Right forelimb (tissue), 1 donor: ENCODE measurements around the gene HOXD11.
A peak's percentile ranks its signal among the peaks of the same experiment; 100 is the strongest.

Experiments
- DNase-seq: peaks from one replicate; pipeline ENCODE4 v3.0.0-alpha.2; 2018

The HOXD11 gene

GRCh38 chr2:176122683-176123410, 15.8 kb downstream of the HOXD11 start, which contains the start of gene HOXD9:
Gene HOXD9 (plus strand): TSS chr2:176122719. CDS start chr2:176122769, 50 bp downstream.
- no peak for DNase-seq

DNA sequence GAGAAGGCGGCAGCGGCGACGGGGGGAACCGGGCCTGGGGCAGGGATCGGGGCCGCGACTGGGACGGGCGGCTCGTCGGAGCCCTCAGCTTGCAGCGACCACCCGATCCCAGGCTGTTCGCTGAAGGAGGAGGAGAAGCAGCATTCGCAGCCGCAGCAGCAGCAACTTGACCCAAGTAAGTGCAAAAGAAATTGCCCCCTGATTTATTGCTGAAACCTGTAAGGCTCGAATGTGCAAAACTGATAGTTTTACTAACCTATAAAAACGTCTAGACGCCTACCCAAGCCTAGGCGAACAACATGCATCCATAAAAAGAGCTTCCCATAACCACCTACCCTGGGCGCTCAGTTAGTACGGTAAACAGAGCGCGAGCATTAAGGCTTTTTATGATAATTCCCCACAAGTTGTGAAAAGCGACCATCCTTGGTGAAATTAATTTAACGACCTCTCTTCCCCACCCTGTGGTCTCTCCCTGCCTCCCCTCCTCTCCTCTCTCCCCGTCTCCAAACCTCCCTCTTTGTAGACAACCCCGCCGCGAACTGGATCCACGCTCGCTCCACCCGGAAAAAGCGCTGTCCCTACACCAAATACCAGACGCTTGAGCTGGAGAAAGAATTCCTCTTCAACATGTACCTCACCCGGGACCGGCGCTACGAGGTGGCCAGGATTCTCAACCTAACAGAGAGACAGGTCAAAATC, 16.5 kb downstream of the HOXD11 start:
- peak; percentile 77 for DNase-seq

- DNase-seq, result peak; percentile 65
Measured at GRCh38 chr2:176124110-176124946, 17.2 kb downstream of the HOXD11 start.

GRCh38 chr2:176124947-176125771, 18.1 kb downstream of the HOXD11 start:
- DNase-seq, result peak; percentile 58

- no peak for DNase-seq
Measured at GRCh38 chr2:176125772-176126054, 18.6 kb downstream of the HOXD11 start.

- DNase-seq, result peak; percentile 84
Measured at GRCh38 chr2:176126929-176127773, 20.1 kb downstream of the HOXD11 start.

DNA sequence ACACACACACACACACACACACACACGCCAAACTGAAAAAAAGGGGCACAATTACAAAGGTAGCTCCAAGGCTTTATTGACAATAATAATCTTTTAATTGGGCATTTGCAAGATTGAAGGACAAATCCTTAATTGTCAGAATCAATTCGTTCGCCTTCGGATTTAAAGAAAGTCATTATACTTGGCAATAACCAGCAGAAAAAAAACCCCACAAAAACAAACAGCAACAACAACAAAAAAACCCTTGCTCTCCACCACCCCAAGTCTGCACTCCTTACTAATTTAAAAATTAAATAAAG, 20.6 kb downstream of the HOXD11 start:
- DNase-seq, result no peak

- DNase-seq, result peak; percentile 79
Measured at GRCh38 chr2:176128172-176128981, 21.3 kb downstream of the HOXD11 start.

DNA sequence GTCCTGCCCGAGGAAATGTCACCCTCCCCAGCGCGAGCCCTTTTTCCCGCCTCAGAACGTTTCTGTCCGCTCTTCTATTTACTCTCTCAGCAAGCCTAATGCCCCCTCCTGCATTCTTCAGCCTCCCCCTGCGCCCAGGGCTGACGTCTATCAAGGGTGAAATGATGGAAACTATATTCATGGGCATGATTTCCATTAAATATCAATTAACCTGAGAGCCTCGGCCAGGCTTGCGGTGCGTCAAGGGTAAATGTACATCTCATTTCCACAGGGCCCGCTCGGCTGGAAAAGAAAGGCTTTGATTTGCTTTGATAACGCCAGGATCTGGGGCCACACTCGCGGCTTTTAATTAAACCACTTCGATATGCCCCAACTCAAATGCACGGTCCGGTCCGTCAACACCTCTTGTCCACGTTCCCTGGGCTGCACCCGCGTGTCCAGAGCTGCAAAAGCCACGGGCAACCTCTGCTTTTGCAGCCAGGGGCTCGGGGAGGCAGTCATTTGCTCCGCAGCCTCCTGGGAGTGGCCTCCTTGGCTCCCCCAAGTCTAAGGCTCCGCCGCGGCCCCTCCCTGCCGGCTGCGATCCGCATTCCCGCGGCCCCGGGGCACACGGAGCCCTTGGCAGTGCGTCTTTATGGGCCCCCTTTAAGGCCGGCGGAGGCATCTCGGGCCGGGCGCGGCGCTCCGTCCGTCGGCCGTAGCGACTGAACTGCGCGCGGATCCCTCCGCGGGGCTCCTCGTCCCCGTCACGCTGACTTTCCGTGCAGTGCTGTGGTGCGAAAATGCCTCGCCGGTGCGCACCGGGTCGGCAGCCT, 22.1 kb downstream of the HOXD11 start, which contains the start of gene HOXD8:
Gene HOXD8, plus strand, starts transcription at position 724 of the 815 bp plus-strand sequence. CDS start 662 bp downstream, outside the sequence.
- DNase-seq, result peak; percentile 90

GRCh38 chr2:176129813-176130146, 22.7 kb downstream of the HOXD11 start:
- no peak for DNase-seq

DNA sequence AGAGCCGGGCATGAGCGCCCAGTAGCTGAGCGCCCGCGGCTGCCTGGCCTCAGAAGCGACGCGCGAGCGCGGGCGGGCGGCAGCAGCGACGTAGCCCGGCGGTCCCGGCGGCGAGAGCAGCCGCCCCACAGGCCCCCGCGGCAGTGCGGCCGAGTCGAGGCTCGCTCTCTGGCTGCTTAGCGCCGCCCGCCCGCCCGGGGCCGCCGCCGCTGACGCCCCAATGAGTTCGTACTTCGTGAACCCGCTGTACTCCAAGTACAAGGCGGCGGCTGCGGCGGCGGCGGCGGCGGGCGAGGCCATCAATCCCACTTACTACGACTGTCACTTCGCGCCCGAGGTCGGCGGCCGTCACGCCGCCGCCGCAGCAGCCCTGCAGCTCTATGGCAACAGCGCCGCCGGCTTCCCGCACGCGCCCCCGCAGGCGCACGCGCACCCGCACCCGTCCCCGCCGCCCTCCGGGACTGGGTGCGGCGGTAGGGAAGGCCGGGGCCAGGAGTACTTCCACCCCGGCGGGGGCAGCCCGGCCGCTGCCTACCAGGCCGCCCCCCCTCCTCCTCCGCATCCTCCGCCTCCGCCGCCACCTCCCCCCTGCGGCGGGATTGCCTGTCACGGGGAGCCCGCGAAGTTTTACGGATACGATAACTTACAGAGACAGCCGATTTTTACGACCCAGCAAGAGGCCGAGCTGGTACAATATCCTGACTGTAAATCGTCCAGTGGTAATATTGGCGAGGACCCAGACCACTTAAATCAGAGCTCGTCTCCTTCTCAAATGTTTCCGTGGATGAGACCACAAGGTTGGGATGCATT, 23.3 kb downstream of the HOXD11 start:
- DNase-seq, result peak; percentile 85

DNA sequence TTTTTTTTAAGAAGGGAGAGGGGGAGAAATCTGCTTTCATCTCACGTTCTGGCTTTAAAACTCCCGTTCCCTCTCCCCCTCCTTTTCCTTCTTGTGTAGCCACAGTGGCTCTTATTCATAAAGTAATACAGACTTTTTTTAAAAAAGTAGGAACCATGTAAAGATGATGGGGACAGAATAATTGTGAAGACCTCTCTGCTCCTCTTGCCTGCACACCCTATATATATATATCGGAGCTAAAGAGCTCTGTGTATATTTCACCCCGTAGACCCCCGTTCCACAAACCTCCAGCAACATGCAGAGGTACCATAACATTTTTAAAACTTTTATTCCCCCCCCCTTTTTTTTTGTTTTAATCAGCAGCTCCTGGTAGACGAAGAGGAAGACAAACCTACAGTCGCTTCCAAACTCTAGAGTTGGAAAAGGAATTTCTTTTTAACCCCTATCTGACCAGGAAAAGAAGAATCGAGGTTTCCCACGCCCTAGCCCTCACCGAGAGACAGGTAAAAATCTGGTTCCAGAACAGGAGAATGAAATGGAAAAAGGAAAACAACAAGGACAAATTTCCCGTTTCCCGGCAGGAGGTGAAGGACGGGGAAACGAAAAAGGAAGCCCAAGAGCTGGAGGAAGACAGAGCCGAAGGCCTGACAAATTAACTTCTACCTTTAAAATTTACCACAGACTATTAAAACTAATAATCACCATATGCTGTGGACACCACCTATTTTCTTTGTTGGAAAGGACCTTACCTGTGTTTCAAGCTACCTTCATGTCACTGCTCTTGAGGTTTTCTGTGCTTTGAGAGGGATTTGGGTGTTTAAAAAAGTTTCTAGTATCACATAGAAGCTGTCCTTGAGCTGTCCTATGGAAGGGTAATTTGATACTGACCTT, 24.1 kb downstream of the HOXD11 start:
- DNase-seq, result no peak

- DNase-seq, result no peak
Measured at GRCh38 chr2:176131848-176132158, 24.7 kb downstream of the HOXD11 start.

GRCh38 chr2:176132205-176133171, 25.4 kb downstream of the HOXD11 start:
- DNase-seq, result peak; percentile 66

GRCh38 chr2:176133389-176133788, 26.3 kb downstream of the HOXD11 start:
- no peak for DNase-seq

GRCh38 chr2:176134035-176134434, 27.0 kb downstream of the HOXD11 start:
- DNase-seq, result no peak

- DNase-seq, result no peak
Measured at GRCh38 chr2:176135035-176135440, 28.0 kb downstream of the HOXD11 start.
